HK-2 (cell line): ENCODE data around the gene ZBTB12.
"Not testable (repeated sequence)": the region's sequence is repeated elsewhere in the genome, so short reads cannot be mapped to it uniquely, and the experiment has no call there.

Experiments used
- DNase-seq: peaks from one replicate; pipeline ENCODE4 v3.0.0-alpha.2; 2018; ENCODE audit not compliant: unreplicated experiment

ZBTB12 gene

DNA sequence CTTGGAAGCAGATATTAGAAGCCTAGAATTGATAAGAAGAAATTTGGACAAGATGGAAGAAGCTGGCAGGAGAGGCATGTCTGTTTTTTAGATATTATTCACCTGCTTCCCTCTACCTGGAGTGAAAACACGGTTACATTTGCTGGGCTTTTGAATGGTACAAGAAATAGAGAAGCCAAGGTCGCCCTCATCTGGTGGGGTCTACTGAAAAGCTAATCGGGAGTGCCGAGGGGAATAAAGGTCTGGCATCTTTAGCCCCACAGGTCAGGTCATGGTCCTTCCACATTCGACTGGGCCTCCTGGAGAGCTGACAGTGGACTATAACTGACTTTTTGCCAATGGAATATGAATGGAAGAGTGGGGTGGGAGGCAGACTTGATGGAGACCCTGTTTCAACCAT is 21.1 kb upstream of the ZBTB12 start:
- no peak for DNase-seq

DNA sequence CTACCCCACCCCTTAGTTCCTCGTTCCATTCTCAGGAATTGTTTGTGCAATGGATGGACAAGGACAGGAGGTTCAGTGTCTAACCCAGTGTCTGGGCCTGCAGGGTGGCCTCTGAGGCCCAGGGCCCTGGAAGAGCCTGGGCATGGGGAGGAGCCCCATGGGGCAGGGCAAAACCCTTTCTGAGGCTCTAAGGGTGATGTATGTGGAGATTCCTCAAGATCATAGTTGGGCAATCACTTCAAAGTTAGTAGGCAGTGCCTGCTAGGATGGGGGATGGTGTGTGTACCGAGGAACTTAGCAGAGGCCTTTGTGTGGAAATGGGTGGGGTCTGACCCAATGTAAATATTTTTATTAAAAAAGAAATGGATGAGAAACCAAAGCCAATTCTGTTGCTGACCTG is 18.9 kb upstream of the ZBTB12 start:
- no peak for DNase-seq

DNA sequence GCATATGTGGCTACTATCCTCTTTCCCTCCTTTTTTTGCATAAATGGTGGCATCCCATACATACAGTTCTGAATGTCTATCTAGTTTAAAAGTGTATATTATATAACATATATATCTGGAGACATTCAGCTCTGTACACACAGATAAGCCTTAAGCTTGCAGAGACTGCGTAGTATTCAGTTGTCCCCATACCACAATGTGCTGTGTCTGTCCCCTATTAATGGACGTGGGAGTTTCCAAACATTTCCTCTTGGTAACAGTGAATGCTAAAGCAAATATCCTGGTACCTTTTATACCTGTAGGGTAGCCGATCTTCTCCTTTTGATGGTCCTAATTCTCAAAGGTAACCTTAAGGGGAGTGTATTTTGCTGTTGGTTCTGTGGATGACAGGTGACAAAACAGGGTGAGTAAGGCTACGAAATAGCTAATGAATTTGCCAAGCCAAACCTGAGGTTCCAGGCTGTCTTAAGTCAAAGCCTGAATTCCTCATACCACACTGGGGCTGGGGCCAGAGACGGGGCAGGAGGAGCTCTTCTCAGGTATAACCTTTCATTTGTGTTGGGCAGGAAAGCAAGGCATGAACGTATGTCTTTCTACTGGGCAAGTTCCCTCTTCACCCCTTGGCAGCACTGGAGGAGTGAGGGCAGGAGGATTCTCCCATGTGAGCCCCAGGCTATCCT is 17.9 kb upstream of the ZBTB12 start:
- DNase-seq: no peak

DNA sequence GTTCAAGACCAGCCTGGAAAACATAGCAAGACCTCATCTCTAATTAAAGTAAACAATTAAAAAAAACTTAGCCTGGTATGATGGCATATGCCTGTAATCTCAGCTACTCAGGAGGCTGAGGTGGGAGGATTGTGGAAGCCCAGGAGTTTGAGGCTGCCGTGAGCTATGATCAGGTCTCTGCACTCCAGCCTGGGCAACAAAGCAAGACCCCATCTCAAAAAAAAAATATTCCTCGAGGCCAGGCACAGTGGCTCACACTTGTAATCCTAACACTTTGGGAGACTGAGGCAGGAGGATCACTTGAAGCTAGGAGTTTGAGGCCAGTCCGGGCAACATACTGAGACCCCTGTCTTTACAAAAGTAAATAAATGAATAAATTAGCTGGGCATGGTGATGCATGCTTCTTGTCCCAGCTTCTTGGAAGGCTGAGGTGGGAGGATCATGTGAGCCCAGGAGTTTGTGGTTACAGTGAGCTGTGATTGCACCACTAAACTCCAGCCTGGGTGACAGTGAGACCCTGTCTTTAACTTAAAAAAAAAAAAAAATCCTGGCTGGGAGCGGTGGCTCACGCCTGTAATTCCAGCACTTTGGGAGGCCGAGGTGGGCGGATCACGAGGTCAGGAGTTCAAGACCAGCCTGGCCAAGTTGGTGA is 16.3 kb upstream of the ZBTB12 start:
- no peak for DNase-seq

DNA sequence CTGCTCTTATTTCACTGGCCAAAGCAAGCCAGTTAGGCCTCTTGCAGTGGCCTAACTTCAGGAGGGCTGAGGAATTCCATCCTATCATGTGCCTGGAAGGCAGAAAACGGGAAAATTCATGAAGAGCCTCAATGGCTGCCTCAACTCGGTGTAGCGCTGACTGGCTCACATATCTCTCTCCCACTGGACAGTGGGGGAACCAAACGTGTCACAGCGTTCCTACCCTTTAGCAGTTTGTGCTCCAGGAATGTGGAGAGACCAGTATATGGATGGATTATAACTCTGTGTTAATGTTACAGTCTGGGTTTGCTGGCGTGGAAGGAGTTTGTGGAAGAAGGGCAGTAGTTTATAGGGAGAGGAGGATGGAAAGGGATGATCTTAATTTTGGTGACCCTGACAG is 13.9 kb upstream of the ZBTB12 start:
- DNase-seq: no peak

DNA sequence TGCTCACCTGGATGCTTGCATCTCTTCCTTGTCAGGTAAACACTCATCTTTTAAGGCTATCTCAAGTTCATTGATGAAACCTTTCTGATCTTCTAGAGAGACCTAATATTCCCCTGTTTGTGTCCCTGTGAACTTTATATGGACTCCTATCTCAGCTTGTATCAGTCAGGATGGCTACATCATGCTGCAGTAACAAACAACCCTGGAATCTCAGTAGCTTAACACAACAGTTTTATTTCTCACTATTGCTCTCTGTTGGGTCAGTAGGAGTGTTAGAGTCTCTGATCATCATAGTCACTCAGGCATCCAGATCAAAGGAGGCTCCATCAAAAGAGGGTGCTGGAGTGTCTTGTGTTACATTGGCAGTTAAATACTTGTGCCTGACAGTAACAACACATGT is 13.5 kb upstream of the ZBTB12 start:
- no peak for DNase-seq

DNA sequence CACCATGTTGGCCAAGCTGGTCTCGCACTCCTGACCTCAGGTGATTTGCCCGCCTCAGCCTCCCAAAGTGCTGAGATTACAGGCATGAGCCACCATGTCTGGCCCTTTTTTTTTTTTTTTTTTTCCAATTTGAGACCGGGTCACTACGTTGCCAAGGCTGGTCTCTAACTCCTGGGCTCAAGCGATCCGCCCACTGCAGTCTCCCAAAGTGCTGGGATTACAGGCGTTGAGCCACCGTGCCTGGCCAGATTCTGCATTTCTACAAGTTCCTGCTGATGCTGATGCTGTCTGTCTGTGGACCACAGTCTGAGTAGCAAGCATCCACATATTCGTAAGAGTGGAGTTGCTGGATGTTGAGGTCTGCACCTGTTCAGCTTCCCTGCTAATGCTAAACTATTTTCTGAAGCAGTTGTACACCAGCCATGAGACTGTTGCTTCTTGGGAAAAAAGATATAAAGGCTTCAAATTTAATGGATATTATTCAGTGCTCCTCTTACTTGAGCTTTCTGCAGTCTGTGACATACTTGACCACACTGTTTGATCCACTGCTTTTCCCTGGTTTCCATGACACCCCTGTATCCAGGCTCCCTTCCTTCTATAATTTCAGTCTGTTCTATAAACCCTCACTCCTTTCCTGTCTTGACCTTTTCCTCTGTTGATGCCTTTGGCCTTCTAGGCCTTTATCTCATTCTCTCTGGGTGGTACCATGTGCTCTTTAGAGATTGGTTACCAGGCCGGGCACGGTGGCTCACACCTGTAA is 10.1 kb upstream of the ZBTB12 start:
- DNase-seq: no peak

DNA sequence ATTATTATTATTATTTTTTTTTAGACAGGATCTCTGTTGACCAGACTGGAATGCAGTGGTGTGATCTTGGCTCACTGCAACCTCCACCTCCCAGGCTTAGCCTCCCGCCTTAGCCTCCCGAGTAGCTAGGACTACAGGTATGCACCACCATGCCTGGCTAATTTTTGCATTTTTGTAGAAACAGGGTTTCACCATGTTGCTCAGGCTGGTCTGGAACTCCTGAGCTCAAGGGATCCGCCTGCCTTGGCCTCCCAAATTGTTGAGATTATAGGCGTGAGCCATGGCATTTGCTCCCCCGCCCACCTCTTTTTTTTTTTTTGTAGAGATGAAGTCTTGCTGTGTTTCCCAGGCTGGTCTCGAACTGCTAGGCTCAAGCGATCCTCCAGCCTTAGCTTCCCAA is 7.4 kb upstream of the ZBTB12 start:
- not testable (repeated sequence) for DNase-seq

DNA sequence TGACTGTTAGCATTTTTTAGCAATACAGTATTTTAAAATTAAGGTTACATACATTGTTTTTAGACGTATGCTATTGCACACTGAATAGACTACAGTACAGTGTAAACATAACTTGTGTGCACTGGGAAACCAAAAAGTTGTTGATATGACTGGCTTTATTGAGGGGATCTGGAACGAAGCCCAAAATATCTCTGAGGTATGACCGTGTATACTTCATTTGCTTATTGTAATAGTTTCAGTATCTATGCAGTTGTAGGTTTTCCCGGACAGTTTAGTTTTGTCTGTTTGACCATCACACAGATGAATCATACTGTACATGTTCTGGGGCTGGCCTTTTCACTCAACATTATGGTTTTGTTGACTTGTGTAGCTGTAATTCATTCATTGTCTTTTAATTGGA is 6.9 kb upstream of the ZBTB12 start:
- DNase-seq: no peak

DNA sequence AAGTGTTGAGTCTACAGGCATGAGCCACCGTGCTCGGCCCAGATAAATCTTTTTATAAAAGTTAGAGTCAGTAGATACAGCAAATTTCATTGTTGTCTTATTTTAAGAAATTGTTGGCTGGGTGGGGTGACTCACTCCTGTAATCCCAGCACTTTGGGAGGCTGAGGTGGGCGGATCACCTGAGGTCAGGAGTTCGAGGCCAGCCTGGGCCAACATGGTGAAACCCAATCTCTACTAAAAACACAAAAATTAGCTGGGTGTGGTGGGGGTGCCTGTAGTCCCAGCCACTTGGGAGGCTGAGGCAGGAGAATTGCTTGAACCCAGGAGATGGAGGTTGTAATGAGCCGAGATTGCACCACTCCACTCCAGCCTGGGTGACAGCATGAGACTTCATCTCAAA is 6.4 kb upstream of the ZBTB12 start:
- not testable (repeated sequence) for DNase-seq

DNA sequence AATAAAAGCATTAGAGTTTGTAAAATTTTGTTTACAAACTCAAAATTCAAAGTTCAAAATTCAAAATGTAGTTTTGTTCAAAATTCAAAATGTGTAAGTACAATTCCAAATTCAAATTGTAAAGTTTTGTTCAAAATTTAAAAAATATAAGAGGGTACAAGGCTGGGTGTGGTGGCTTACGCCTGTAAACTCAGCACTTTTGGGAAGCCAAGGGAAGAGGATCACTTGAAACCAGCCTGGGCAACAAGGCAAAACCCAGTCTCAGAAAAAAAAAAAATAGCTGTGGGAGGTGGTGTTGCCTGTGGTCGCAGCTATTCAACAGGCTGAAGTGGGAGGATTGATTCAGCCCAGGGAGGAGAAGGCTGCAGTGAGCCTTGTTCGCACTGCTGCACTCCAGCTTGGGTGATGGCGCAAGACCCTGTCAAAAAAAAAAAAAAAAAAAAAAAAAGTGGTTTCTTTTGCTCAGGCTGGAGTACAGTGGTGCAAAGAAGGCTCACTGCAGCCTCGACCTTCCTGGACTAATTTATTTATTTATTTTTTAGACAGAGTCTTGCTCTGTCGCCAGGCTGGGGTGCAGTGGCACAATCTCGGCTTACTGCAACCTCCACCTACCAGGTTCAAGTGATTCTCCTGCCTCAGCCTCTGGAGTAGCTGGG is 5.4 kb upstream of the ZBTB12 start:
- peak; percentile 45 for DNase-seq

DNA sequence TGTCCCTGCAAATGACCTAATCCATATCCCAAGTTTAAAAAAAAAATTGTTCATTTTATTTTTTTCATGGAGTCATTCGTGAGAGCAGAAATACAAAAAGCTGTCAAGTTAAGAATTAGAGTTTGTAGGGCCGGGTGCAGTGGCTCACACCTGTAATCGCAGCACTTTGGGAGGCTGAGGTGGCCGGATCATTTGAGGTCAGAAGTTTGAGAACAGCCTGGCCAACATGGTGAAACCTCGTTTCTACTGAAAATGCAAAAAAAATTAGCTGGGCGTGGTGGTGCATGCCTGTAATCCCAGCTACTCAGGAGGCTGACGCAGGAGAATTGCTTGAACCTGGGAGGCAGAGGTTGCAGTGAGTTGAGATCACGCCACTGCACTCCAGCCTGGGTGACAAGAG is 4.8 kb upstream of the ZBTB12 start:
- not testable (repeated sequence) for DNase-seq

DNA sequence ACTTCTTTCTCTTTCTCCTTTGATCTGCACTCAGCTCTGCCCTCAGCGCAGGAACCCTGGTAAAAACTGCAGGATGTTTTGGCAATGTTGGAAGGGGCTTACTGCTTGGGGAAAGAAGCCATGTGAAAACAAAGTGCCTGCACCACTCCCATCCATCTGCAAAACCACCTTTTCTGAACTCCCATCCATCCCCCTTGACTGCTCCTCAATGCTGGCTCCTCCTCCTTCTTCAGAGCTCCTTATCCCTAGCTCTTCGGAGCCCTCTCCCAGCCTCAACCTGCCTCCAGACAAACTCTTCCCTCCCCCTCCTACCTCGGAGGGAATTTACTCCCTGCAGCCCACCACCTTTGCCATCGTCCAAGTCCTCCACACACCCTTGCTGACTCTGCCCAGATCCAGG is 4.2 kb upstream of the ZBTB12 start:
- no peak for DNase-seq

DNA sequence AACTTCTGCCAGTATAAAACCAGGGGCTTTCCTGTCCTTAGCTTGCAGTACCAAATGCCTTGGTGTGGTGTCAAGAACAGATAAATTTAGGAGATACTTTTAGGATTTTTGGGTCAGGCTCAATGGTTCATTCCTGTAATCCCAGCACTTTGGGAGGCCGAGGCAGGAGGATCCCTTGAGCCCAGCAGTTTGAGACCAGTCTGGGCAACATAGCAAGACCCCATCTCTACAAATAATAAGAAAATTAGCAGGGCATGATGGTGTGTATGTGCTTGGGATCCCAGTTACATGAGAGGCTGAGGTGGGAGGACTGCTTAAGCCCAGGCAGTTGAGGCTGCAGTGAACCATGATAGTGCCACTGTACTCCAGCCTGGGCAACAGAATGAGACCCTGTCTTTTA is 3.2 kb upstream of the ZBTB12 start:
- no peak for DNase-seq

DNA sequence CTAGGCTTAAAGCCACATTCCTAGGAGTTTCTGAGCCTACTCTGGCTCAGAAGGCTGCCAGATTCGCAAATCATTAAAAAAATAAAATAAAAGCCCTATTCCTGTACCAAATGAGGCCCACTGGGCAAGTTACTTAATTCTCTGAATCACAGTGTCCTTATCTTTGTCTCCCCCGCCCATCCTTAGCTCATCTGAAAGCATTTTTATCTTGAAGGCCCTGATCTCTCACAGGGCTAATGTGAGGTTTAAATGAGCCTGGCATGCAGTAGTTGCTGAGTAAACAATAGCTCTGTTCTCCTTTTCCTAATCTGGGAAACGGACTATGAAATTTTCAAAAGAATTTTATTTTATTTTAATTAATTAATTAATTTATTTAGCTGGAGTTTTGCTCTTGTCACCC is 2.1 kb upstream of the ZBTB12 start:
- DNase-seq: no peak

DNA sequence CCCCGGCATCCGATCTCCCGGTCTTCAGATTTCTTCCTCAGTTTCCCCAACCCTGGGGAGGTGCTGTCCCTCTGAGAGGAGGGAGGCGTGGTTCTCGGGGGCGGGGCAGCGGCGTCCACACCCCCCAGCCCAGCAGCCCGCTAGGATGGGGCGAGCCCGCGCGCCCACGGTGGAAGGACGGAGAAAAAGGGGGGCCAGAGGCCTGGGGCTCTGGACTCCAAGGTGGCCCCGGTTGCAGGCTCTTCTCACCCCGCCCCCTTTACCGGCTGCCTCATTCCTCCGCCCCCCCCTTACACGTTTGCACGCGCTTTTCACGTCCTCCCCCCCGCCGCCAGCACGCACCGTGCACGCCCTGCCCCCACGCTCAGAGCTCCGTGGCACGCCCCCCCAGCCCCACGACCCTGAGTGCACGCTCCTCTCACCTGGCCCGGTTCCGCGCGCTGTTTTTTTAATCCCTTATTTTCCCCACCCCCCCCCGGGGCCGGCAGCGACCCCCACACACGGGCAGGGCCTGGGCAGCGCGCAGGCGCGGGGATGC is 402 bp downstream of the ZBTB12 start:
- no peak for DNase-seq

DNA sequence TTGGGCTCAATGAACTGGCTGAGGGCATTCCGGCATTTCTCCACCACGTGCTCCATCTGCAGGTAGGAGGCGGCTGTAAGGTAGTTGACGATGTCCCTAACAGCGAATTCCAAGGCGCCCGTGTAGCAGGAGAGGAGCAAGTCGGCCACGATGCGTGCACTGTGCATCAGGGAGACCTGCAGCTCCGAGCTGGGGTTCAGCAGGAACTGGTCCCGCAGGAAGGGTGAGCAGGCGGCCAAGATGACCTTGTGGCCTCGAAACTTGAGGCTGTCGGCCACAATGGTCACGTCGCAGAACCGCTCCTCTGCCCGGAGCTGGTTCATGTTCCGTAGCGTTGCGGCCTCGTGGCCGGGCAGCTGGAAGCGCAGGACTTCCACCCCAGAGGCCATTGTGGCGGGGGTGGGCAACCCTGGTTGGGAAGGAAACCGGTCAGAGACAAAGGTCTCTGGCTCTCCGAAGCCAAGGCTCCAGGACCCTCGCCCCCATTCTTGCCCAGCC is 920 bp downstream of the ZBTB12 start:
- DNase-seq: no peak

DNA sequence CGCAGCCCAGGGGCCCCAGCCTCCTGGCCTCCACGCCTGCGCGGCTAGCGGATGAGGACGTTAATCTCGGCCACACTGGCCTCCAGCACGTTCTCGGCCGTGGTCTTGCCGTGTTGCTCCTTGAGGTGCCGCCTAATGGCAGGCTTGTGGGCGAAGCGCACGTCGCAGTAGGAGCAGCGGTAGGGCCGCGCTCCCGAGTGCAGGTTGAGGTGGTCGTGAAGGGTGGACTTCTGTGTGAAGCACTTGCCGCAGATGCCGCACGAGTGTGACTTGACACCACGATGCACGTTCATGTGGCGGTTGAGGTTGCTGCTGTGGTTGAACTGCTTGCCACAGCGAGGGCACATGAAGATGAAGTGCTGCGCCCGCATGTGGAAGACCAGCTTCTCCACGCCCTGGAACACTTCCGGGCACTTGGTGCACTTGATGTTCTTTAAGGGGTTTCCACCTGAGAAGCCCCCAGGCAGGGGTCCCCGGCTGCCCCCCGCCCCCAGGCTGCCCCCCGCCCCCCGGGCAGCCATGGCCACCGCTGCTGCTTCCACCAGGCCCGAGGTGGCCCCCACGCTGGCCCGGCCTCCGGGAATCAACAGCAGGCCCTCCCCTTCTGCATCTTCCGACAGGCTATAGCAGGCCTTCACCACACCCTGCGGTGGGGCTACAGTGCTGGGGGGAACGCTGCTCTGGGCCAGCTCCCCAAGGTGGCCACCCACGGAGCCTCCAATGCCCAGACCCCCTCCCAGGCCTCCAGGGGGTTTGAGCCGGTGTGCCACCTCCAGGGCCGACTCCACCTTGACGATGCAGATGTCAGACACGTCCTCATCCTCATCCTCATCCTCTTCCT is 1.8 kb downstream of the ZBTB12 start:
- DNase-seq: no peak

DNA sequence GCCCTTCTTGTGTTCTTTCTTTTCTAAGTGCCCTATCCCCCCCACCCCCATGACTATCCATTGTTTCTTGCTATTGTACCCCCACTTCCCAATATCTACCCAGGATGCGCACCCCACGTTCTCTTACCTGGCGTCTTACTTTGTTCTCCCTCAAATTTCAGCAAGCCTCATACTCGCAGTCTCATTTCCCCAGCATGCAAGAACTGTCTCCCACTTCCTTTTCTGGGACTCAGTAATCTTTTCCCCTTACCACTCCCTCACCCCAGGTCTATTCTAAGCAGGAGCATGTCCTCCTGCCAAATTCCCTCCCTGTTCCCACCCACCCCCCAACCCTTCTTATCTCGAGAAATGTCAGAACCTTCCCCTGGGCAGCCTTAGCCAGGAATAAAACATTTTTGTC is 2.7 kb downstream of the ZBTB12 start:
- DNase-seq: no peak

DNA sequence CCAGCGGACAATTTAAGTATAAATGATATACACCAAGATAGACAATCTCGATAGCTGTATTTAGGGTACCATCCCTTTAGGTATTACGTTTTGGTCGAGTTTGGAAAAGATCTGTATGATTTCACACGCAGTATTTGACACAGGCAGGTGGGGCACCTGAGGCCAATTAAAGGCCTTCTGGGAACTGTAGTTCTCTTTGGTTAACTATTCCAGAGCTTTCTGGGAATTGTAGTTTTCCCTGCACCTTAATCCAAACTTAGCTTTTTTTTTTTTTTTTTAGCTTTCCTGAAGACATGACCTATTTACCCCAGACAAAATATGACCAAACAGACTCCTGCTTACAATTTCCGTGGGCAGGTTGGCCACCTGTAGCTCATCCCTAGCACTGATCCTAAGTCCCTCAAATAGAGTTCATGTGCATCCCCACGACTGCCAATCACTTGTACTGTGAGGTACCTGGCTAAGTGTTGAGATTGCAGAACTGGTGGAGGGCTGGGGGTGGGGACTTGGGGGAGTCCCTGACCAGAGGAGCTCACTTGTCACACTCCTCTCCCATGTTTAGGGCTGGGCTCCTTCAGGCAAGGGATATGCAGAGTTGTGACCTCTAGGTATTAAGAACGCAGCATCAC is 3.4 kb downstream of the ZBTB12 start:
- no peak for DNase-seq
